ENCODE measurements around the gene NLGN4Y.

DNA sequence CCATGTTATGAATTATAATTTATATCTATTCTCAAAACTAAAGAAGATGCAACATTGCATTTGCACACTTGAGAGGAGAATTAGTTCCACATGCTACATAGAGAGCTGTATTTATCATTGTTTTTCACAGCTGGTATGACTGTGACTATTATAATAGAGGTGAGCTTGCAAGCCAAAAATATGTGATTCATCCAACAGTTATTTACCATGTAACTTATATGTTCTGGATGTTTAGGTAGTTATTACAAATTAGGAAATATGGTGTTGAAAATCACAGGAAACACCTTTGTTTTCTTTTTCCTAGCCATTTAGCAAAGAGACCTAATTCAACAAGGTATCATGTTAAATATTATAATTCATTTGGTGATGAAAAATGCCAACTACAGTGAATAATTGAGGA, 183.8 kb downstream of the NLGN4Y start:
- TF ChIP-seq ZNF8 (CRISPR knock-in tag; IDR thresholded peaks at IDR 0.05) (no peak), SNAI2 (CRISPR knock-in tag; IDR thresholded peaks at IDR 0.05) (no peak), ZNF565 (CRISPR knock-in tag; conservative IDR thresholded peaks at IDR 0.05; ENCODE audit: low read depth) (no peak), POU6F1 (CRISPR knock-in tag; IDR thresholded peaks at IDR 0.05; ENCODE audit: borderline replicate concordance, low read depth) (no peak), GLIS3 (CRISPR knock-in tag; IDR thresholded peaks at IDR 0.05) (no peak)
- TF ChIP-seq, protein P1, sequence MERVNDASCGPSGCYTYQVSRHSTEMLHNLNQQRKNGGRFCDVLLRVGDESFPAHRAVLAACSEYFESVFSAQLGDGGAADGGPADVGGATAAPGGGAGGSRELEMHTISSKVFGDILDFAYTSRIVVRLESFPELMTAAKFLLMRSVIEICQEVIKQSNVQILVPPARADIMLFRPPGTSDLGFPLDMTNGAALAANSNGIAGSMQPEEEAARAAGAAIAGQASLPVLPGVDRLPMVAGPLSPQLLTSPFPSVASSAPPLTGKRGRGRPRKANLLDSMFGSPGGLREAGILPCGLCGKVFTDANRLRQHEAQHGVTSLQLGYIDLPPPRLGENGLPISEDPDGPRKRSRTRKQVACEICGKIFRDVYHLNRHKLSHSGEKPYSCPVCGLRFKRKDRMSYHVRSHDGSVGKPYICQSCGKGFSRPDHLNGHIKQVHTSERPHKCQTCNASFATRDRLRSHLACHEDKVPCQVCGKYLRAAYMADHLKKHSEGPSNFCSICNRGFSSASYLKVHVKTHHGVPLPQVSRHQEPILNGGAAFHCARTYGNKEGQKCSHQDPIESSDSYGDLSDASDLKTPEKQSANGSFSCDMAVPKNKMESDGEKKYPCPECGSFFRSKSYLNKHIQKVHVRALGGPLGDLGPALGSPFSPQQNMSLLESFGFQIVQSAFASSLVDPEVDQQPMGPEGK (CRISPR knock-in tag; IDR thresholded peaks at IDR 0.05; ENCODE audit: borderline replicate concordance), result no peak

Data from SK-N-SH treated with all-trans-retinoic acid at 6 μM for 48 hours (cell line).